Progenitor cell of endocrine pancreas (in vitro differentiated cells): ENCODE results near the gene ITGBL1. TPM values are rescaled to one million over a fixed set of nuclear protein-coding genes. Genes with fewer than 3 reads are reported as not detected.
A peak's percentile ranks its signal among the peaks of the same experiment; 100 is the strongest.

Experiments used
- DNase-seq: peaks from one replicate; pipeline ENCODE4 v3.0.0; 2021; ENCODE audit warnings: low spot score; ENCODE audit not compliant: unreplicated experiment
- H3K27ac Mint-ChIP-seq: 2 replicates; pipeline ENCODE4 v1.8.0; 2021; ENCODE audit warnings: mild to moderate bottlenecking, moderate library complexity, mixed read lengths
- H3K27me3 Mint-ChIP-seq: 2 replicates; pipeline ENCODE4 v1.8.0; 2021; ENCODE audit warnings: mixed read lengths
- H3K36me3 Mint-ChIP-seq: 2 replicates; pipeline ENCODE4 v1.8.0; 2022; ENCODE audit warnings: mixed read lengths; ENCODE audit not compliant: insufficient read depth
- H3K4me1 Mint-ChIP-seq: 2 replicates; pipeline ENCODE4 v1.8.0; 2021; ENCODE audit warnings: low read depth, mixed read lengths
- H3K4me3 Mint-ChIP-seq: 2 replicates; pipeline ENCODE4 v1.8.0; 2021; ENCODE audit warnings: low read depth, mild to moderate bottlenecking, moderate library complexity, mixed read lengths
- H3K9me3 Mint-ChIP-seq: 2 replicates; pipeline ENCODE4 v1.8.0; 2021; ENCODE audit warnings: low read depth, mixed read lengths
- total RNA-seq: library from RNA; stranded (reverse); gene quantifications from 2 replicates; pipeline ENCODE4 v1.2.1, GENCODE V29; 2021
- TF ChIP-seq, protein P1 (sequence below): fragments of 200-600 bp; sonication (generic); IDR thresholded peaks from one replicate; pipeline ENCODE4 v1.5.0; 2021; ENCODE audit warnings: antibody characterized with exemption, mild to moderate bottlenecking; ENCODE audit not compliant: unreplicated experiment

Gene ITGBL1
- total RNA-seq, 1 donor from 2014 or later = not detected

DNA sequence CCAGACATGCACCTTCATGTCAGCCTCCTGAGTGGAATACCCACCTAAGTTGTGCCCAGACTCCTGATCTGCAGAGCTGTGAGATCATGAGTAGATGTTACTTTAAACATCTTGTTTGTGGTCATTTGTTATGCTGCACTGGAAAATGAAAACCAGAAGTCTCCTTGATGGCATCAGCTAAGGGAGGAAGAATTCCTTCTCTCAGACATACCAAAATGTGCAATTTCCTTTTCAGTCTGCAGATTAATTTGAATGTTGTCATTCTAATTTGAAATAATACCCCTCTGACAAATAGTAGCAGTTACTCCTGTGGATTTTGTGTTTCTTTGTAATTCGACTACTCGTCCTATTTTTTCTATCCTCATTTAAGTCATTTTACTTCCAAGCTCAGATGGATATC is 59.3 kb downstream of the ITGBL1 start:
- TF ChIP-seq, protein P1, sequence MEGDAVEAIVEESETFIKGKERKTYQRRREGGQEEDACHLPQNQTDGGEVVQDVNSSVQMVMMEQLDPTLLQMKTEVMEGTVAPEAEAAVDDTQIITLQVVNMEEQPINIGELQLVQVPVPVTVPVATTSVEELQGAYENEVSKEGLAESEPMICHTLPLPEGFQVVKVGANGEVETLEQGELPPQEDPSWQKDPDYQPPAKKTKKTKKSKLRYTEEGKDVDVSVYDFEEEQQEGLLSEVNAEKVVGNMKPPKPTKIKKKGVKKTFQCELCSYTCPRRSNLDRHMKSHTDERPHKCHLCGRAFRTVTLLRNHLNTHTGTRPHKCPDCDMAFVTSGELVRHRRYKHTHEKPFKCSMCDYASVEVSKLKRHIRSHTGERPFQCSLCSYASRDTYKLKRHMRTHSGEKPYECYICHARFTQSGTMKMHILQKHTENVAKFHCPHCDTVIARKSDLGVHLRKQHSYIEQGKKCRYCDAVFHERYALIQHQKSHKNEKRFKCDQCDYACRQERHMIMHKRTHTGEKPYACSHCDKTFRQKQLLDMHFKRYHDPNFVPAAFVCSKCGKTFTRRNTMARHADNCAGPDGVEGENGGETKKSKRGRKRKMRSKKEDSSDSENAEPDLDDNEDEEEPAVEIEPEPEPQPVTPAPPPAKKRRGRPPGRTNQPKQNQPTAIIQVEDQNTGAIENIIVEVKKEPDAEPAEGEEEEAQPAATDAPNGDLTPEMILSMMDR = no peak
- no peaks in the 10 kb centered on the region for H3K4me1 Mint-ChIP-seq
- no peaks in the 10 kb centered on the region for H3K9me3 Mint-ChIP-seq
- no peak for DNase-seq
- H3K36me3 Mint-ChIP-seq = no peaks in the 10 kb centered on the region
- H3K4me3 Mint-ChIP-seq = no peak overlapping the region
- H3K27me3 Mint-ChIP-seq = peaks cover 5% of the 10 kb centered on the region
- no peak overlapping the region for H3K27ac Mint-ChIP-seq

DNA sequence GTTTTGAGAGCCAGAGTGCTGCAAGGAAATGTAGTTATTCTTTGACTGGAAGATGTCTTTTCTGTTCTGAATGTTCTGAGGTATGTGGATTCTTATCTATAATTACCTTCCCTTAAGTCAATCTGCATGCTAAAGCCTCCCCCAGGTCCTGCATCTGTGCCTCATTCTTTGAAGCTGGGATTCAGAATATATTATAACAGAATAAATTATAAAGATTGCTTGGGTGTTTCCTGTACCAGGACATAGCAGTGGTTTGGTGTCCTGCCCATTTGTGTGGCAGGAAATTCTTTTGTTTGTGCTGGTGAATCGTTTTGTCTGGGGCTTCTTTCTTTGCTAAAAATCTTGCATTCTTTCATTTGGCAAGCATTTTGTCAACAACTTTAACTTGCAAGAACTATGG is 60.2 kb downstream of the ITGBL1 start:
- no peaks in the 10 kb centered on the region for H3K4me1 Mint-ChIP-seq
- DNase-seq = no peak
- no peak overlapping the region for H3K27ac Mint-ChIP-seq
- TF ChIP-seq, protein P1 = no peak
- no peak overlapping the region for H3K4me3 Mint-ChIP-seq
- no peaks in the 10 kb centered on the region for H3K9me3 Mint-ChIP-seq
- H3K36me3 Mint-ChIP-seq = no peaks in the 10 kb centered on the region
- peaks cover 3% of the 10 kb centered on the region for H3K27me3 Mint-ChIP-seq

GRCh38 chr13:101514100-101514499 is 61.6 kb downstream of the ITGBL1 start:
- H3K36me3 Mint-ChIP-seq = no peaks in the 10 kb centered on the region
- H3K4me3 Mint-ChIP-seq = no peak overlapping the region
- no peak for DNase-seq
- peaks cover 3% of the 10 kb centered on the region for H3K27me3 Mint-ChIP-seq
- TF ChIP-seq, protein P1 = no peak
- no peak overlapping the region for H3K27ac Mint-ChIP-seq
- H3K4me1 Mint-ChIP-seq = no peaks in the 10 kb centered on the region
- no peaks in the 10 kb centered on the region for H3K9me3 Mint-ChIP-seq

GRCh38 chr13:101514695-101515275 is 62.3 kb downstream of the ITGBL1 start:
- Mint-ChIP-seq H3K27me3 (peaks cover 3% of the 10 kb centered on the region), H3K36me3 (no peaks in the 10 kb centered on the region), H3K4me1 (no peaks in the 10 kb centered on the region), H3K4me3 (no peak overlapping the region), H3K9me3 (no peaks in the 10 kb centered on the region), H3K27ac (no peak overlapping the region)
- TF ChIP-seq, protein P1 = peak; percentile 71
- no peak for DNase-seq

DNA sequence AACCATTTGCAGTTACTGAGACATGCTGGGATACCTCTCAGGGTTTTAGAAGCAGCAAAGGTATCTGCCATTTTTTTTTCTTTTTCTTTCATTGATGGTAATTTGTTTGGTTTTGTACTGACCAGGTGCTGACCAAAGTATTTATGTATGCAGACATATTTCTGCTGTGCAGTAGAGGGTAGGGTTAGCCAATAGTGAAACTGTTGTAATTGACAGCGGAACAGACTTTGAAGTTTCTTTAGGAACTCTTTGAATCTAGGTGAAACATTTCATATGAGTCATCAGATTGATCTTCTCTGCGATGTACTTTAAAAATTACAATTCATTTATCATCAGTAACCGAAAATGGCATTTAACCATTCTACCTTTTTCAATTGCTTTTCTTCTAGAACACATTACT is 63.0 kb downstream of the ITGBL1 start:
- Mint-ChIP-seq H3K27me3 (peaks cover 3% of the 10 kb centered on the region), H3K27ac (no peak overlapping the region), H3K4me1 (no peaks in the 10 kb centered on the region), H3K4me3 (no peak overlapping the region), H3K9me3 (no peaks in the 10 kb centered on the region), H3K36me3 (no peaks in the 10 kb centered on the region)
- DNase-seq = no peak
- TF ChIP-seq, protein P1 = no peak
